GM19328 (cell line): Measurements from ENCODE around the gene NAALADL2.

Source experiments
- ATAC-seq: cut with Tn5 transposase; IDR thresholded peaks from one replicate; pipeline ENCODE4 v1.9.1; 2021; ENCODE audit warnings: mild to moderate bottlenecking, moderate library complexity; ENCODE audit not compliant: unreplicated experiment

NAALADL2 gene

GRCh38 chr3:175294793-175295192 is 435.7 kb downstream of the NAALADL2 start:
- no peak for ATAC-seq

- no peak for ATAC-seq
Measured at GRCh38 chr3:175295248-175296130, 436.4 kb downstream of the NAALADL2 start.

GRCh38 chr3:175297216-175297615 is 438.1 kb downstream of the NAALADL2 start:
- no peak for ATAC-seq

- no peak for ATAC-seq
Measured at GRCh38 chr3:175301741-175302140, 442.6 kb downstream of the NAALADL2 start.

GRCh38 chr3:175304404-175304803 is 445.3 kb downstream of the NAALADL2 start:
- no peak for ATAC-seq

- no peak for ATAC-seq
Measured at GRCh38 chr3:175307642-175308041, 448.5 kb downstream of the NAALADL2 start.

- no peak for ATAC-seq
Measured at GRCh38 chr3:175308097-175308496, 449.0 kb downstream of the NAALADL2 start.

GRCh38 chr3:175310046-175310445 is 450.9 kb downstream of the NAALADL2 start:
- no peak for ATAC-seq

GRCh38 chr3:175311404-175311803 is 452.3 kb downstream of the NAALADL2 start:
- ATAC-seq, result no peak

GRCh38 chr3:175311946-175312345 is 452.8 kb downstream of the NAALADL2 start:
- no peak for ATAC-seq

- no peak for ATAC-seq
Measured at GRCh38 chr3:175312791-175313190, 453.7 kb downstream of the NAALADL2 start.

- ATAC-seq, result no peak
Measured at GRCh38 chr3:175316799-175317198, 457.7 kb downstream of the NAALADL2 start.

GRCh38 chr3:175325440-175325839 is 466.3 kb downstream of the NAALADL2 start:
- no peak for ATAC-seq

GRCh38 chr3:175326041-175326440 is 466.9 kb downstream of the NAALADL2 start:
- no peak for ATAC-seq

- no peak for ATAC-seq
Measured at GRCh38 chr3:175329373-175329772, 470.2 kb downstream of the NAALADL2 start.

GRCh38 chr3:175335229-175335628 is 476.1 kb downstream of the NAALADL2 start:
- ATAC-seq, result no peak

- ATAC-seq, result no peak
Measured at GRCh38 chr3:175336406-175337133, 477.4 kb downstream of the NAALADL2 start.

- no peak for ATAC-seq
Measured at GRCh38 chr3:175337631-175338030, 478.5 kb downstream of the NAALADL2 start.

GRCh38 chr3:175338775-175339535 is 479.8 kb downstream of the NAALADL2 start:
- ATAC-seq, result no peak

- no peak for ATAC-seq
Measured at GRCh38 chr3:175340338-175341015, 481.3 kb downstream of the NAALADL2 start.

- no peak for ATAC-seq
Measured at GRCh38 chr3:175342196-175342595, 483.1 kb downstream of the NAALADL2 start.
